ENCODE measurements around the gene BTBD9.

GRCh38 chr6:38272222-38272621 is 367.5 kb downstream of the BTBD9 start:
- no peak for TF ChIP-seq EZH2 (IDR thresholded peaks at IDR 0.05)
- no peak for TF ChIP-seq POLR2AphosphoS5 (IDR thresholded peaks at IDR 0.05; ENCODE audit: borderline replicate concordance, low read depth, low read length)
- TF ChIP-seq FOXP2 (optimal IDR thresholded peaks at IDR 0.05; ENCODE audit: control extremely low read depth, extremely low read length, insufficient read depth), result no peak
